Measurements from ENCODE around the gene MTA3.

Gene MTA3

DNA sequence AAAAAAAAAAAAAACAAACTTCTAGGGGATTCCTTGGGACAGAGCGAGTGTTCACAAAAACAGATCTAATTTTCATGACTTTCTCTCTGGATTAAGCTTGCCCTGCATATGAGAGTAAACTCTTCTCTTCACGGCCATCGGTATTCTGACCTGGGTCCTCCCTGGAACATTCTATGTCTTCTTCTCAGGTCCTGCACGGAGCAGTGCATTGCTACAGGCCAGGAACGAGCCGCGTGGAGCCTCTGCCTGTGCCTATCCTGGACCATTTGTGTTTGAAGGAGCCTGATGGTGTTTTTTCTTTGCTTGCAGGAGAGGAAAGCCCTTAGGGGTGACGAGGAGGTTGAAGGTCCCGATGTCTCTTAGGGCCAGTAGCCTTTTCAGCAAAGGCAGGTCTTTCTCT is 197.3 kb downstream of the MTA3 start:
- DNase-seq, result no peak

DNA sequence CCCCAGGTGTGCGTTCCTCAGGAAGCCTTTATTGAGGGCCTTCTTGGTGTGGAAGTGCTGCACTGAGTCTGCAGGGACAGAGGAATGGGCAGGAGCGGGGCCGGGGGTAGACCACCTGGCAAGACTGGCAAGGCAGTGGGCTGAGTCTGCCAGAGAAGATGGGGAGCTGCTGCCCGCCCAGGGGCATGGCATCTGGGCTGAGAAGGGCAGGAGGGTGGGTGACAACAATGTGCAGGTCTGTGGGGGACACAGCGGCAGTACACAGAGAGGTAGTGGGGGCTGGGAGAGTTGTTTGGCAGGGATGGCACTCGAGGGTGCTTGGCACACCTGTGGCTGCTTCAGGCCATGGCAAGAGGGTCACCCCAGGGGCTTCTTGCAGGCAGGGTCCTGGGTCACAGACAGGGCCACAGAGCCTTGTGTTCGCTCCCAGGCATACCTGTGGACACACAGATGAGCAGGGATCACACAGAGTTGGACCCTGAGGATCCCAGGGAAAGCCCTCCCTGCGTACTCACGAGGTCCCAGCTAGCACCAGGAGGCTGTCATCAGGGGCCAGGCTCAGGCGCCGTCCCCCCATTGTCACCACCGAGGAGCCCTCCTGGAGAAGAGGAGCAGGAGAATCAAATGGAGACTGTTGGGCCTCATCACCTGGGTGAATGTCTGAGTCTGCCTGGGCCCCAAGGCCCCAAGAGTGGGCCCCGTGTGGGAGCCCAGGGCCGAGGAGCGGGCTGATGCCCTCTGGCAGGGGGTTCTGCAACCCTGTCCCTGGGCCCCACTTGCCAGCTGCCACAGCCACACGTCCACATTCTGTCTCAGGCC is 198.9 kb downstream of the MTA3 start:
- no peak for DNase-seq

- no peak for DNase-seq
These were observed 199.7 kb downstream of the MTA3 start for GRCh38 chr2:42767899-42768705.

DNA sequence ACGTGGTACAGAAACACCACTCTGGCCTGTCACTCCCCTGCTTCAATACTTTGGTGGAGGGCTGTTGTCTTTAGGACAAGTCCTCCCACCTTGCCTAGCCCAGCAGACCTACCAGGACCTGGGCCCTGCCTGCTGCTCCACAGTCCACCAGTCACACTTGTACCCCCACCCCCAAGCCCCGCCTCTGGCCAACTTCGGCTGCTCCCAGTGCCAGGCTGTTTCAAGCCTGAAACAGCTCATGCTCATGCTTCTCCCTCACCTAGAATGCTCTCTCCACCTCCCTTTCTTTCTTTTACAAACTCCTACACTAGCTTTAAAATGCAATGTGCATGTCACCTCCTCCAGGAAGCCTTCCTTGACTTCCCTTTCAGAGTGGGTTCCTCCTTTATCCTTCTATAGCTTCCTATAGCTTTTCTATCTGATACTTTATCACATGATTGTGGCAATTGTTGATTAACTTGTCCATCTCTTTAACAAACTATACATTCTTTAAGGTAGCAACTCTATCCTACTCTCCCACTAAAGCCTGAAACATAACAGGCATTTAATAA is 200.3 kb downstream of the MTA3 start:
- no peak for DNase-seq

DNA sequence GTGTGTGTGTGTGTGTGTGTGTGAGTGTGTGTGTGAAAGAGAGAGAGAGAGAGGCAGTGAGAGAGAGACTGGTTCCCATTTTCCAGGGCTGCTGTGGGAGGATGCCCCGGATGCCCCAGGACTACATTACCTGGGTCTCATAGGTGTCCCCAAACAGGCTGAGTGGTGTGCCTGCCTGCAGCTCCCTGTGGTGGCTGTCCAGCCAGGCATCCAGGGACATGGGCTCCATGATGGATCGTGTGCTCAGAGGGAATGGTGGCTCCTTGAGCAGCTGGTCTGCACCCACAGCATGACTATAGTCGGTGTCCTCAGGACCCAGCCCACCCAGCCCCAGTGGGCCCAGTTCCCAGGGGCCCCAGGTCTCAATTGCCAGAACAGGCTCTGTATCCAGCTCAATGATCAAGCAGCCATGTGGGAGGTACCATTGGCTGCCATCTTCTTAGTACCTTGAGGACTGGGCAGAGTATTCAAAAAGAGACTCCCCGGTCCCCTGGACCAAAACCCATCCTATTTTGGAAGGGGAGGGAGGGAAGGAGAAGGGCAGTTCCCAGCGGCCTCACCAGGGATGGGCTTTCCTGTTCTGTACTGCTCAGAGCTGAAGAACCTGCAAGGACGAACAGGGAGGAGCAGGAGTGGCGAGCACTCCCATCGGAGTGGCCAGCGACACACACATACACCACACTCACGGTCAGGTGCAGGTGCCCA is 201.3 kb downstream of the MTA3 start:
- no peak for DNase-seq

GRCh38 chr2:42770288-42771131 is 202.1 kb downstream of the MTA3 start:
- DNase-seq, result peak; percentile 11

GRCh38 chr2:42771546-42772153 is 203.2 kb downstream of the MTA3 start:
- DNase-seq, result no peak

- DNase-seq, result no peak
These were observed 206.8 kb downstream of the MTA3 start for GRCh38 chr2:42775186-42775585.

- DNase-seq, result no peak
These were observed 207.4 kb downstream of the MTA3 start for GRCh38 chr2:42775810-42776209.

DNA sequence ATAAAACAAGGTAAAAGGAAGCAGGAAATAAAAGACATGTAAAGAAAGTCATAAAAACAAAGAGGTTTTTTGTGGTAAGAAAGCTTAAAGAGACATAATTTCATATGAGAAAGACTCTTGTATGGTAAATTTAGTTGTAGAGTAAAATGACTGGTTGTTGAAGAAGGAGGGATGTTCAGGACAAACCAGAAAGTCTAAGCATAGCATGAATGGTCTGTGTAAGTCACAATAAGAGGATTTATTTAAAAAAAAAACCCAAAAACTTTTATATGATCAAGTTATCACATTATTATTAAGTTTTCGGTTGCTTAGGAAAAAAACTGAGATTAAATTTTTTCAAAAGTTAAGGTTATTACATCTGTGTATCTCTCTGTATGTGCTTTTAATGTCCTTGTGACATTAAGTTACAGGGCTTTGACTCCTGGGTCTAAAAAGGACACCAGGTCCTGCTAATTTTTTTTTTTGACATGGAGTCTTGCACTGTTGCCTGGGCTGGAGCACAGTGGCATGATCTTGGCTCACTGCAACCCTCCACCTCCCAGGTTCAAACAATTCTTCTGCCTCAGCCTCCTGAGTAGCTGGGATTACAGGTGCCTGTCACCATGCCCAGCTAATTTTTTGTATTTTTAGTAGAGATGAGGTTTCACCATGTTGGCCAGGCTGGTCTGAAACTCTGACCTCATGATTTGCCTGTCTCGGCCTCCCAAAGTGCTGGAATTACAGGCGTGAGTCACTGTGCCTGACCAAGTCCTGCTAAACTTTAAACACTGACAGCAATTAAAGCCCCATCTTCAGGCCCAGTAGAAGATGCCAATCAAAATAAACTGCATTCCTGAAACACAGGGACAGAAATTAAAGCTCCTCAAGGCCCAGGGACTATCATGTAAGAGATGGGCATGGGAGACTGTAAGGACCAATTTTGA is 209.7 kb downstream of the MTA3 start:
- DNase-seq, result no peak

GRCh38 chr2:42781181-42781580 is 212.7 kb downstream of the MTA3 start:
- no peak for DNase-seq

DNA sequence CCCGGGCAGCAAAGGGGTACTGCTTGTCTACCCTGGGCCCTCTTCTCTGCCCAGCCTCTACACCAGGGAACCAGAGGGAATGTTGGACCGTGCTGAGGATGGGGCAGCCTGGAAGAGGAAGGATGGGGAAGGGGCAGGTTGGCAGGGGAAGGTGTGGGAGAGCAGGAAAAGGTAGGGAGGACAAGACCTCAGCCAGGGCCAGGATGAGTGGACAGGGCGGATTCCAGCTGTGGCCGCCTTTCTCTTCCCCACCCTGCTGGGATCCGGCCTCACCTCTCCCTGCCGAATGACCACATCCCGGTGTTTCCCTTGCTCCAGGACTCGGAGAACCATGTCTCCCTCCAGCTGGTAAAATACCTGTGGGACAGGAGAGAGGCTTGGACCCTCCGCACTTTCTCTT is 215.1 kb downstream of the MTA3 start:
- DNase-seq, result no peak

GRCh38 chr2:42784204-42784880 is 215.9 kb downstream of the MTA3 start:
- no peak for DNase-seq

GRCh38 chr2:42786561-42787345 is 218.3 kb downstream of the MTA3 start:
- no peak for DNase-seq

GRCh38 chr2:42787424-42787787 is 219.0 kb downstream of the MTA3 start:
- DNase-seq, result no peak

GRCh38 chr2:42787788-42788477 is 219.5 kb downstream of the MTA3 start:
- DNase-seq, result no peak

GRCh38 chr2:42788478-42788793 is 220.0 kb downstream of the MTA3 start:
- no peak for DNase-seq

DNA sequence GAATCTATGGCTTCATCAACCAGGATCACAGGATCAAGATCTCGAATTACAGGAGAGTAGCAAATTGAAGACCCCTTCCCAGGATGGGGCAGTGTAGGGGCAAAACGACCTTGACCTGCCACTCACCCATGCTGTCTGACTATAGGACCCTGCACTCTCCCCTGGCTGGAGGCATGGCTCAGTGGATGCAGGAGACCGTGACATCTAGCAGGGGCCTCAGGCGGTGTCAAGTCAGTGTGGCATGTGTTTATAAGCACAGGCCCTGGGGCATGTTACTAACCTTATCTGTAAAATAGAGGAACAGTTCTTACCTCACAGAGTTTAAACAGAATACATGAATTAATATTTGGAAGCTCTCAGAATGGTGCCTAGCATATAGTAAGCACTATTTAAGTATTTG is 220.4 kb downstream of the MTA3 start:
- no peak for DNase-seq

DNA sequence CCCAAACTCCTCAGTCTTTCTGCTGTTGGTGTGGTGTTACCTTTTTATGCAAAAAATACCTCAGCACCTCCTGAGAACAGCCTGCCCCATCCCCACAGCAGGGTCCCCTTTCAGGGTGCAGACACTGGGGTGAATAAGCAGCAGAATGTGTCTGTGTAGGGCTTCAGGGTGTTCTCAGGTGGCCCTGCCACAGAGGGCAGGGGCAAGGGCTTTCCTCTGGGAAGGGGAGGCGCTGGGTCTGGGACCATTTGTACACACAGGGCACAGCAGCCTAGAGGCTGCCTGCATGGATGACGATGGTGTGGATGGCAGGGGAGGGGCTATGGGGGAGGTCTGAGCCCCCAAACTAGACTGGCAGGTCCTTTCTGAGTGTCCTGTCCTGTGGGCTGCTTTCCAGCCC is 221.3 kb downstream of the MTA3 start:
- DNase-seq, result no peak
